Glutamatergic neuron (in vitro differentiated cells): Measurements from ENCODE around the gene LGR6. TPM values are rescaled to one million over a fixed set of nuclear protein-coding genes. Genes with fewer than 3 reads are reported as not detected.

Source experiments
- DNase-seq: peaks from one replicate; pipeline ENCODE4 v3.0.0; 2022
- H3K27ac Mint-ChIP-seq: one replicate; pipeline ENCODE4 v1.8.0; 2020; ENCODE audit warnings: mild to moderate bottlenecking, mixed read lengths, inconsistent platforms; ENCODE audit not compliant: unreplicated experiment
- H3K27me3 Mint-ChIP-seq: one replicate; pipeline ENCODE4 v1.8.0; 2020; ENCODE audit warnings: mild to moderate bottlenecking, moderate library complexity, mixed read lengths, inconsistent platforms; ENCODE audit not compliant: unreplicated experiment
- H3K36me3 Mint-ChIP-seq: one replicate; pipeline ENCODE4 v1.8.0; 2020; ENCODE audit warnings: mild to moderate bottlenecking, mixed read lengths, inconsistent platforms; ENCODE audit not compliant: unreplicated experiment
- H3K4me1 Mint-ChIP-seq: one replicate; pipeline ENCODE4 v1.8.0; 2020; ENCODE audit warnings: mild to moderate bottlenecking, low read depth, mixed read lengths, inconsistent platforms; ENCODE audit not compliant: unreplicated experiment
- H3K4me3 Mint-ChIP-seq: one replicate; pipeline ENCODE4 v1.8.0; 2020; ENCODE audit warnings: mild to moderate bottlenecking, mixed read lengths, inconsistent platforms; ENCODE audit not compliant: unreplicated experiment
- H3K9me3 Mint-ChIP-seq: one replicate; pipeline ENCODE4 v1.8.0; 2020; ENCODE audit warnings: mild to moderate bottlenecking, moderate library complexity, mixed read lengths, inconsistent platforms; ENCODE audit not compliant: unreplicated experiment
- CTCF ChIP-seq: fragments of 200-600 bp; sonication (generic); IDR thresholded peaks from one replicate; pipeline ENCODE4 v1.5.0; 2021; ENCODE audit not compliant: partially characterized antibody, unreplicated experiment
- total RNA-seq: library from RNA; stranded (reverse); fragmentation: NEBNext Ultra II Directional; extraction: Animal tissue kit (Norgen Biotek cat#: 25700); gene quantifications from one replicate; pipeline ENCODE4 v1.2.1, GENCODE V29; 2021; ENCODE audit not compliant: unreplicated experiment

Gene LGR6
- total RNA-seq, 1 donor from 2014 or later = 0.37 TPM

- peaks cover 4% of the 10 kb centered on the region for H3K36me3 Mint-ChIP-seq
- H3K4me1 Mint-ChIP-seq = peaks cover 4% of the 10 kb centered on the region
- H3K4me3 Mint-ChIP-seq = no peak overlapping the region
- H3K9me3 Mint-ChIP-seq = no peaks in the 10 kb centered on the region
- H3K27me3 Mint-ChIP-seq = peaks cover 8% of the 10 kb centered on the region
- H3K27ac Mint-ChIP-seq = no peak overlapping the region
- no peak for DNase-seq
- TF ChIP-seq CTCF = no peak
These were observed 40.9 kb downstream of the LGR6 start for GRCh38 chr1:202234331-202235002.

GRCh38 chr1:202235003-202235660 lies 41.5 kb downstream of the LGR6 start:
- peak overlapping the region; percentile 14 for H3K27ac Mint-ChIP-seq
- DNase-seq = no peak
- TF ChIP-seq CTCF = no peak
- peaks cover 4% of the 10 kb centered on the region for H3K36me3 Mint-ChIP-seq
- peaks cover 8% of the 10 kb centered on the region for H3K27me3 Mint-ChIP-seq
- peaks cover 4% of the 10 kb centered on the region for H3K4me1 Mint-ChIP-seq
- no peaks in the 10 kb centered on the region for H3K9me3 Mint-ChIP-seq
- no peak overlapping the region for H3K4me3 Mint-ChIP-seq

GRCh38 chr1:202235856-202236837 lies 42.5 kb downstream of the LGR6 start:
- peak; percentile 96 for TF ChIP-seq CTCF
- peaks cover 11% of the 10 kb centered on the region for H3K27me3 Mint-ChIP-seq
- H3K36me3 Mint-ChIP-seq = peaks cover 4% of the 10 kb centered on the region
- no peaks in the 10 kb centered on the region for H3K9me3 Mint-ChIP-seq
- peak overlapping the region; percentile 29 for H3K27ac Mint-ChIP-seq
- peak; percentile 88 for DNase-seq
- no peak overlapping the region for H3K4me3 Mint-ChIP-seq
- peaks cover 4% of the 10 kb centered on the region for H3K4me1 Mint-ChIP-seq

DNA sequence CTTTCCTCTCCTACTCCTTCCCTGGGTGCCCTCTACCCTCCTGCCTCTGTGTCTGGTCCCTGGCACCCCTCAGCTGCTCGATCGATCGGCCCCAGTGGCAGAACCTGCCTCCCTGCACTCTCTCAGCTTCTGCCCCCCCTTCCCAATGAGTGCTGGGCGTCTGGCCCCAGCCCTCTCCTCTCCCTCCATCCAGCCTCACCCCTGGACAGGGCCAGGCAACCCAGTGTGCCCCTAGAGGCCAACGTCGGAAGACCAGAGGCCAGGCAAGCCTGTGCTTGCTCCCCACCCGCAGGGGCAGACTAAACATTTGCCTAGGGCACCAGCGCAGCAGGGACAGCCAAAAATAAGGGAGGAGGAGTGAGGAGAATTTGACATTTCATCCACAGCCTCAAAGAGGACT lies 43.5 kb downstream of the LGR6 start:
- Mint-ChIP-seq H3K36me3 (peaks cover 4% of the 10 kb centered on the region), H3K9me3 (no peaks in the 10 kb centered on the region), H3K27ac (no peak overlapping the region), H3K4me1 (peaks cover 4% of the 10 kb centered on the region), H3K4me3 (no peak overlapping the region), H3K27me3 (peaks cover 11% of the 10 kb centered on the region)
- no peak for TF ChIP-seq CTCF
- peak; percentile 75 for DNase-seq
